ENCODE data around the gene HPCA.

The HPCA gene

DNA sequence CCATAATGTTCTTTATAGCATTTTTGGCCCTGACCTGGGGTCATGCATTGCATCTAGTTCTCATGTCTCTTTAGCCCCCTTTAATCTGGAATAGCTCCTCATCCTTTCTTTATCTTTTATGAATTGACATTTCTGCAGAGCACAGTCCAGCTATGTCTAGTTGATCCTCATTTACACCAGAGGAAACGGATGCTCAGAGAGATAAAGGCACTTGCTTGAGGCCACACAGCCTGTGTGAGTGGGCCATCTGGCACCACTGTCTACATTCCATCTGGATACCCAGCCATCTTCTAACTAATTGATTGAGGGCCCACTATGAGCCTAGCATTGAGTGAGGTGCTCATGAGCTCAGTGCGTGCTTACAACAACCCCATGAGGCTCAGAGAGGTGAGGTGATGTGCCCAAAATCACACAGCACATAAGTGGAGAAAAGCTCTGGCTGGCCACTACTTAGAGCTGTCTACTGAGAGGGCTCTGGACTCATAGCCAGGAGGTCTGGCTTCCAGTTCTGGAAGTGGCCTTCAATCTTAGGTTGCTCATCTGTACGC lies 3.5 kb downstream of the HPCA start:
- Mint-ChIP-seq H3K4me3 (peak overlapping the region in 1 of 3 experiments; percentile 73), H3K27ac (no peak overlapping the region), H3K9me3 (no peaks in the 10 kb centered on the region), H3K27me3 (ENCODE audit: low read depth) (peaks cover 70% of the 10 kb centered on the region), H3K4me1 (peaks cover 16% of the 10 kb centered on the region), H3K36me3 (ENCODE audit: low read depth) (no peaks in the 10 kb centered on the region)
- TF ChIP-seq, protein P1, sequence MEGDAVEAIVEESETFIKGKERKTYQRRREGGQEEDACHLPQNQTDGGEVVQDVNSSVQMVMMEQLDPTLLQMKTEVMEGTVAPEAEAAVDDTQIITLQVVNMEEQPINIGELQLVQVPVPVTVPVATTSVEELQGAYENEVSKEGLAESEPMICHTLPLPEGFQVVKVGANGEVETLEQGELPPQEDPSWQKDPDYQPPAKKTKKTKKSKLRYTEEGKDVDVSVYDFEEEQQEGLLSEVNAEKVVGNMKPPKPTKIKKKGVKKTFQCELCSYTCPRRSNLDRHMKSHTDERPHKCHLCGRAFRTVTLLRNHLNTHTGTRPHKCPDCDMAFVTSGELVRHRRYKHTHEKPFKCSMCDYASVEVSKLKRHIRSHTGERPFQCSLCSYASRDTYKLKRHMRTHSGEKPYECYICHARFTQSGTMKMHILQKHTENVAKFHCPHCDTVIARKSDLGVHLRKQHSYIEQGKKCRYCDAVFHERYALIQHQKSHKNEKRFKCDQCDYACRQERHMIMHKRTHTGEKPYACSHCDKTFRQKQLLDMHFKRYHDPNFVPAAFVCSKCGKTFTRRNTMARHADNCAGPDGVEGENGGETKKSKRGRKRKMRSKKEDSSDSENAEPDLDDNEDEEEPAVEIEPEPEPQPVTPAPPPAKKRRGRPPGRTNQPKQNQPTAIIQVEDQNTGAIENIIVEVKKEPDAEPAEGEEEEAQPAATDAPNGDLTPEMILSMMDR (IDR thresholded peaks at IDR 0.05; ENCODE audit: unreplicated experiment in 3 of 3) = no peak

GRCh38 chr1:32890516-32891240 lies 4.4 kb downstream of the HPCA start:
- Mint-ChIP-seq H3K4me1 (peaks cover 9% of the 10 kb centered on the region), H3K27ac (no peak overlapping the region), H3K4me3 (peak overlapping the region; percentile 59 to 86 (median 83)), H3K9me3 (no peaks in the 10 kb centered on the region), H3K36me3 (ENCODE audit: low read depth) (no peaks in the 10 kb centered on the region), H3K27me3 (ENCODE audit: low read depth) (peaks cover 62% of the 10 kb centered on the region)
- TF ChIP-seq, protein P1 (IDR thresholded peaks at IDR 0.05; ENCODE audit: unreplicated experiment in 3 of 3) = no peak

DNA sequence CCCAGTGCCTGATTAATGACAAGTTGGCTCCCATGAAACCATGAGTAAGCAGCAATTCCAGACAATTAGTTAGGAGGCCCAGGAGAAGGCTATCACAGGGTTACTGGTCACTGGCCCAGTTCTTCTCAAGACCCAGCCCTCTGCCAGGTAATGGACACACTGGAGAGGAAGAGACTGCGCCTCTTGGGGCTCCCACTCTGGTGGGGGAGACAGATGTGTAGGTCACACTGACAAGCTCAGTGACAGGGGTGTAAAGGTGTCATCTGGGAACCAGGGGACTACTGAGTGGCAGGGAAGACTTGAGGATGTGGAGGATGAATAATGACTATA lies 4.9 kb downstream of the HPCA start:
- H3K27me3 Mint-ChIP-seq (ENCODE audit: low read depth) = peaks cover 64% of the 10 kb centered on the region
- TF ChIP-seq, protein P1 (IDR thresholded peaks at IDR 0.05; ENCODE audit: unreplicated experiment in 3 of 3) = no peak
- peaks cover 13% of the 10 kb centered on the region for H3K4me1 Mint-ChIP-seq
- no peaks in the 10 kb centered on the region for H3K9me3 Mint-ChIP-seq
- H3K4me3 Mint-ChIP-seq = peak overlapping the region; percentile 59 to 86 (median 83)
- no peak overlapping the region for H3K27ac Mint-ChIP-seq
- no peaks in the 10 kb centered on the region for H3K36me3 Mint-ChIP-seq (ENCODE audit: low read depth)

DNA sequence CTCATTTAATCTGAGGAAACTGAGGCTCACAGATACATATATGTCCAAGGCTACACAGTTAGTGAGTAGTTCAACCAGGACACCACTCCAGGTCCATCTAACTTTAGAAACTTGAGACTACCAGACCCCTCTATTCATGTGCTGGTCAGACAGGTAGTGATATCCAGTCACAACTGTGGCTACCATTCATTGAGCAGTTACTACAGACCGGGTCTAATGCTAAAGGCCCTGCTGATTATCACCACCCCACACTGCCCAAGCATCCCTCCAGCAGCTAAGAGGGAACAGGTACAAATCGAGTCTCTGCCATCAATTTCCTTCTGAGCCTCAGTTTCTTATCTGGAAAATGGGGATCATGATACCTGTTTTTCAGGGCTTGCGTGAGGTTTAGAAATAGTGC lies 5.3 kb downstream of the HPCA start:
- TF ChIP-seq, protein P1 (IDR thresholded peaks at IDR 0.05; ENCODE audit: unreplicated experiment in 3 of 3) = no peak
- peak overlapping the region in 1 of 3 experiments; percentile 11 for H3K27ac Mint-ChIP-seq
- peaks cover 14% of the 10 kb centered on the region for H3K4me1 Mint-ChIP-seq
- no peaks in the 10 kb centered on the region for H3K9me3 Mint-ChIP-seq
- H3K36me3 Mint-ChIP-seq (ENCODE audit: low read depth) = no peaks in the 10 kb centered on the region
- peaks cover 66% of the 10 kb centered on the region for H3K27me3 Mint-ChIP-seq (ENCODE audit: low read depth)
- H3K4me3 Mint-ChIP-seq = peak overlapping the region; percentile 81 to 86 (median 83)

- Mint-ChIP-seq H3K4me1 (peaks cover 14% of the 10 kb centered on the region), H3K9me3 (no peaks in the 10 kb centered on the region), H3K4me3 (peak overlapping the region; percentile 84 to 86 (median 85)), H3K36me3 (ENCODE audit: low read depth) (no peaks in the 10 kb centered on the region), H3K27me3 (ENCODE audit: low read depth) (peaks cover 62% of the 10 kb centered on the region), H3K27ac (peak overlapping the region; percentile 11 to 44 (median 43))
- TF ChIP-seq, protein P1 (IDR thresholded peaks at IDR 0.05; ENCODE audit: unreplicated experiment in 3 of 3) = peak; percentile 78 to 90 (median 79)
These were observed 6.3 kb downstream of the HPCA start for GRCh38 chr1:32892368-32893197.

Measured in nephron (organoid).